ENCODE measurements around the gene EPHA8. TPM values are rescaled to one million over a fixed set of nuclear protein-coding genes. Genes with fewer than 3 reads are reported as not detected.

The EPHA8 gene
- total RNA-seq, 1 donor from 2014 or later, result 0.48 TPM

DNA sequence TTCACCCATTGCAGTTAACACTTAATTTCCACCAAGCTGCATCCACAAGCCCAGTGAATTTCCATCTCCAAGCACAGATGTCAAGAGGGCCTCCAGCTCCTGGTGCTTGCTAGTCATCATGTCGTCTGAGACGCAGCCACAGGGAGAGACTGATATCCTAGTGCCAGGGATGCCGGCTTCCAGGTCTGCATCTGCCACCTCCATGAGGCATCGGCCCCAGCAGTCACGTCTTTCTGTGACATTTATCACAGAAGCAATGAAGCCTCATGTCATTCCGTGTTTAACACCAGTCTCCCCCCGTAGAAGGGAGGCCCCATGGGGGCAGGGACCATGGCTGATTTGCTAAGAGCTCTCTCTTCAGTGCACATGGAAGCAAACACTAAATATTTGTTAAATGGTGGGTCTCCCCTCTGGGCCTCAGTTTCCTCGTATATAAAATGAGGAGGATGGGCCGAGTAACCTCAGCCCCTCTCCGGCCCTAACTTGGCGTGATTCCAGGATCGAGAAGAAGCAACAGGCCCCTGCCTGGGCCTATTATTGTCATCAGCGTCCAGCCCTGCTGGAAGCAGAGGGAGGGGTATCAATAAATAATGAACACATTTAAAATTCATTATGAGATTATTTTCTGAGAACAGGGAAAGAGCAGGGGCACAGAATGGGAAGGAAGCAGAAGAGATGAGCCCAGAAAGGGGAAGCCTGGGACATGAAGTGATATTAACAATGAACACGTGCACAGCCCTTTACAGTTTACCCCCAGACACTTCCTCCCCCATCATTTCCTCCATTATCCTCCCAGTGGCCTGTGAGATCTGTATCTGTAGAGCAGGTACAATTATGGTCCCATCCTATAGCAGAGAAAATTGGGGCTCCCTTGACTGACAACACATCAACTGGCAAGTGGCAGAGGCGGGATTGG, 88.9 kb downstream of the EPHA8 start:
- ATAC-seq, result no peak

DNA sequence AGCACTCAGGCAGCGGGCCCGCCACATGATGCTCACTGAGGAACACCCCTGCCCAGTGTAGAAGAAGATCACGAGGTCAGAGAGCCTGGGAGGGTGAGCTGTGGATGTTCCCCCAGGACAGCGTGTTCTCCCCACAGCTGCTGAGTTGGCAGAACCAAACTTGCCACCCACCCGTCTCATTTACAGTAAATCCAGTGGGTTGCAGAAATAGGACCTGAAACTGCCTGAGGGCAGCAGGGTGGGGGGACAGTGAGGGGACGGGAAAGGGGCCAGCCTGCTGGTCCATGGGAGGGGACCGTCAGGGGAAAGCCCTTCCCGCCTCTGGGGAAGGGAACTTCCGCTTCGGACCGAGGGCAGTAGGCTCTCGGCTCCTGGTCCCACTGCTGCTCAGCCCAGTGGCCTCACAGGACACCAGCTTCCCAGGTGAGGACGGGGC, 89.6 kb downstream of the EPHA8 start, which contains the start of gene C1QB:
Gene C1QB (plus strand): TSS at position 356 of the 436 bp plus-strand sequence. CDS start 6,227 bp downstream, outside the sequence.
- ATAC-seq, result no peak

Other genes with a start within 250 kb of the EPHA8 start
- gene ZBTB40, start 111.6 kb upstream of the EPHA8 start, total RNA-seq, result 6.4 TPM
- 10.4 TPM for gene C1QA, start 73.1 kb downstream of the EPHA8 start, total RNA-seq
- 11.7 TPM for gene C1QC, start 80.1 kb downstream of the EPHA8 start, total RNA-seq
- 14.4 TPM for gene C1QB, start 89.7 kb downstream of the EPHA8 start, total RNA-seq
- 2.2 TPM for gene EPHB2, start 147.3 kb downstream of the EPHA8 start, total RNA-seq

Measured in esophagus mucosa (tissue), 1 donor.